ENCODE data around the gene MECR.

Gene MECR

GRCh38 chr1:29249170-29249691 lies 18.5 kb upstream of the MECR start:
- H3K9ac ChIP-seq (ENCODE audit: low read length): no peak overlapping the region
- no peak overlapping the region for H3K4me3 ChIP-seq (ENCODE audit: low read length)

GRCh38 chr1:29248409-29248808 lies 17.7 kb upstream of the MECR start:
- no peaks in the 10 kb centered on the region for H4K20me1 ChIP-seq (ENCODE audit: insufficient read depth, low read length)
- H3K79me2 ChIP-seq (ENCODE audit: low read length): no peaks in the 10 kb centered on the region
- H3K27me3 ChIP-seq (ENCODE audit: low read depth, low read length): no peaks in the 10 kb centered on the region
- H3K27ac ChIP-seq (ENCODE audit: low read length): no peak overlapping the region
- H3K9ac ChIP-seq (ENCODE audit: low read length): no peak overlapping the region
- TF ChIP-seq EZH2phosphoT487 (IDR thresholded peaks at IDR 0.05; ENCODE audit: low read depth): no peak
- no peak for TF ChIP-seq CTCF (IDR thresholded peaks at IDR 0.05; ENCODE audit: low read depth, low read length)
- H2AFZ ChIP-seq (ENCODE audit: low read depth, low read length): no peak overlapping the region
- H3K4me2 ChIP-seq (ENCODE audit: low read length): no peak overlapping the region
- H3K4me3 ChIP-seq (ENCODE audit: low read length): no peak overlapping the region
- no peaks in the 10 kb centered on the region for H3K36me3 ChIP-seq (replicated peaks; ENCODE audit: low read depth, low read length)
- no peaks in the 10 kb centered on the region for H3K4me1 ChIP-seq (ENCODE audit: low read length)
- H3K9me3 ChIP-seq (ENCODE audit: insufficient read depth, low read length): no peaks in the 10 kb centered on the region

More at GRCh38 chr1:29249170-29249691, 18.5 kb upstream of the MECR start:
- Histone ChIP-seq H3K79me2 (ENCODE audit: low read length) (no peaks in the 10 kb centered on the region), H3K4me1 (ENCODE audit: low read length) (no peaks in the 10 kb centered on the region), H3K36me3 (replicated peaks; ENCODE audit: low read depth, low read length) (no peaks in the 10 kb centered on the region), H3K27me3 (ENCODE audit: low read depth, low read length) (no peaks in the 10 kb centered on the region), H4K20me1 (ENCODE audit: insufficient read depth, low read length) (no peaks in the 10 kb centered on the region), H3K9me3 (ENCODE audit: insufficient read depth, low read length) (no peaks in the 10 kb centered on the region), H3K27ac (ENCODE audit: low read length) (no peak overlapping the region), H2AFZ (ENCODE audit: low read depth, low read length) (no peak overlapping the region), H3K4me2 (ENCODE audit: low read length) (no peak overlapping the region)
- TF ChIP-seq EZH2phosphoT487 (IDR thresholded peaks at IDR 0.05; ENCODE audit: low read depth) (no peak), CTCF (IDR thresholded peaks at IDR 0.05; ENCODE audit: low read depth, low read length) (no peak)

GRCh38 chr1:29247571-29248273 lies 17.0 kb upstream of the MECR start:
- Histone ChIP-seq H3K27ac (ENCODE audit: low read length) (no peak overlapping the region), H3K9ac (ENCODE audit: low read length) (no peak overlapping the region), H3K27me3 (ENCODE audit: low read depth, low read length) (no peaks in the 10 kb centered on the region), H3K4me2 (ENCODE audit: low read length) (no peak overlapping the region), H2AFZ (ENCODE audit: low read depth, low read length) (no peak overlapping the region), H3K36me3 (replicated peaks; ENCODE audit: low read depth, low read length) (no peaks in the 10 kb centered on the region), H3K79me2 (ENCODE audit: low read length) (no peaks in the 10 kb centered on the region), H3K9me3 (ENCODE audit: insufficient read depth, low read length) (no peaks in the 10 kb centered on the region), H3K4me3 (ENCODE audit: low read length) (no peak overlapping the region), H3K4me1 (ENCODE audit: low read length) (no peaks in the 10 kb centered on the region), H4K20me1 (ENCODE audit: insufficient read depth, low read length) (no peaks in the 10 kb centered on the region)
- no peak for TF ChIP-seq CTCF (IDR thresholded peaks at IDR 0.05; ENCODE audit: low read depth, low read length)

- Histone ChIP-seq H3K36me3 (replicated peaks; ENCODE audit: low read depth, low read length) (no peaks in the 10 kb centered on the region), H3K79me2 (ENCODE audit: low read length) (no peaks in the 10 kb centered on the region), H3K27me3 (ENCODE audit: low read depth, low read length) (no peaks in the 10 kb centered on the region), H3K4me1 (ENCODE audit: low read length) (no peaks in the 10 kb centered on the region), H3K27ac (ENCODE audit: low read length) (no peak overlapping the region), H3K4me3 (ENCODE audit: low read length) (no peak overlapping the region), H3K4me2 (ENCODE audit: low read length) (no peak overlapping the region), H3K9ac (ENCODE audit: low read length) (no peak overlapping the region), H2AFZ (ENCODE audit: low read depth, low read length) (no peak overlapping the region), H4K20me1 (ENCODE audit: insufficient read depth, low read length) (no peaks in the 10 kb centered on the region), H3K9me3 (ENCODE audit: insufficient read depth, low read length) (no peaks in the 10 kb centered on the region)
- TF ChIP-seq CTCF (IDR thresholded peaks at IDR 0.05; ENCODE audit: low read depth, low read length) (no peak), EZH2phosphoT487 (IDR thresholded peaks at IDR 0.05; ENCODE audit: low read depth) (no peak)
Measured at GRCh38 chr1:29247044-29247443, 16.3 kb upstream of the MECR start.

Data from OCI-LY3 (cell line).